Measurements from ENCODE around the gene ATP5F1C. TPM values are rescaled to one million over a fixed set of nuclear protein-coding genes. Genes with fewer than 3 reads are reported as not detected.

ATP5F1C gene
- total RNA-seq, 2 donors from 2014 or later = 127 to 148 TPM

GRCh38 chr10:7853890-7854289, 65.9 kb downstream of the ATP5F1C start:
- Histone ChIP-seq H3K36me3 (replicated peaks in 1 of 2; ENCODE audit: insufficient read depth in 1 of 2, low read depth in 2 of 2) (no peaks in the 10 kb centered on the region), H3K27ac (peak overlapping the region in 1 of 4 donors; percentile 15), H3K9me3 (no peaks in the 10 kb centered on the region), H3K27me3 (no peaks in the 10 kb centered on the region), H3K4me1 (peaks cover 26% of the 10 kb centered on the region), H3K4me3 (no peak overlapping the region)
- TF ChIP-seq POLR2A (IDR thresholded peaks at IDR 0.05) = no peak
- TF ChIP-seq CTCF (IDR thresholded peaks at IDR 0.05) = no peak
- no peak for DNase-seq
- no peak for ATAC-seq
- 4 to 17% methylated on average over 3 of the region's 3 CpGs for WGBS, 2 donors
- intact Hi-C loops (cut with DNase I) = no loop called here

GRCh38 chr10:7855205-7855604, 67.2 kb downstream of the ATP5F1C start:
- Histone ChIP-seq H3K9me3 (no peaks in the 10 kb centered on the region), H3K4me1 (peaks cover 26% of the 10 kb centered on the region), H3K4me3 (no peak overlapping the region), H3K36me3 (replicated peaks in 1 of 2; ENCODE audit: insufficient read depth in 1 of 2, low read depth in 2 of 2) (no peaks in the 10 kb centered on the region), H3K27ac (no peak overlapping the region), H3K27me3 (no peaks in the 10 kb centered on the region)
- DNase-seq (no peak), ATAC-seq (no peak)
- TF ChIP-seq POLR2A (IDR thresholded peaks at IDR 0.05) (no peak), CTCF (IDR thresholded peaks at IDR 0.05) (no peak)
- WGBS, 2 donors = 90 to 95% methylated on average over 4 of the region's 4 CpGs
- intact Hi-C loops (cut with DNase I) = no loop called here

DNA sequence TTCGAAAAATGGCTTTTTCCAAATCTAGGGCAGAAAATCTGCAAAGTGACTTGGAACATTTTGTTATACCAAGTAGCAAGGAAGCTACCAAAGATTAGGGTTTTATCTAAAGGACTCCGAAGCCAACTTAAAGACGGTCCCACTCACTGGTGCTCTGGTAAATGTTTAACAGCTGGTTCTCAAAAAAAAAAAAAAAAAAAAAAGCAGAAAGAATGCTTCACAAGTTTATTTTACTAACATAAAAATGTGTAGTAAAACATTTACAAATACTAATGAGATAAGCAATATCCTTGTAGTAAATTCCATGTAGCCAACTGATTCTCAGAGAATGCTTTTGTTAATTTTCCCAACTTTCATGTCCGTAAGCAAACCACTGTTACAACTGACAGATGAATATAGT, 68.7 kb downstream of the ATP5F1C start:
- Histone ChIP-seq H3K4me1 (peaks cover 26% of the 10 kb centered on the region), H3K27me3 (no peaks in the 10 kb centered on the region), H3K9me3 (peaks cover 0 to 7% (median 0%) of the 10 kb centered on the region in 3 donors), H3K36me3 (replicated peaks in 1 of 2; ENCODE audit: insufficient read depth in 1 of 2, low read depth in 2 of 2) (no peaks in the 10 kb centered on the region), H3K4me3 (no peak overlapping the region), H3K27ac (peak overlapping the region; percentile 27 to 76 (median 52))
- ATAC-seq (peak; percentile 45), DNase-seq (no peak)
- WGBS, 2 donors = 11 to 16% methylated on average over 4 of the region's 4 CpGs
- no peak for TF ChIP-seq POLR2A (IDR thresholded peaks at IDR 0.05)
- intact Hi-C loops (cut with DNase I) = no loop called here

- Histone ChIP-seq H3K36me3 (replicated peaks in 1 of 2; ENCODE audit: insufficient read depth in 1 of 2, low read depth in 2 of 2) (no peaks in the 10 kb centered on the region), H3K27ac (peak overlapping the region; percentile 27 to 76 (median 52)), H3K4me3 (no peak overlapping the region), H3K9me3 (peaks cover 0 to 12% (median 0%) of the 10 kb centered on the region in 3 donors), H3K4me1 (peaks cover 26% of the 10 kb centered on the region), H3K27me3 (no peaks in the 10 kb centered on the region)
- DNase-seq (peak in 3 of 4 donors; percentile 8 to 24 (median 10)), ATAC-seq (peak; percentile 38)
- intact Hi-C loops (cut with DNase I) = no loop called here
- TF ChIP-seq CTCF (IDR thresholded peaks at IDR 0.05) (no peak), POLR2A (IDR thresholded peaks at IDR 0.05) (no peak)
- WGBS, 2 donors = 30 to 33% methylated on average over 4 of the region's 4 CpGs
These were observed 69.3 kb downstream of the ATP5F1C start for GRCh38 chr10:7857262-7857661.

Other genes with a start within 250 kb of the ATP5F1C start
- 1 to 10 TPM; 8.6 to 9.9 TPM for gene ITIH5, start 121.2 kb upstream of the ATP5F1C start, total RNA-seq
- gene ITIH2, start 84.9 kb upstream of the ATP5F1C start, total RNA-seq = not detected
- 1 to 10 TPM; 4.9 to 6.2 TPM for gene KIN, start 184 bp upstream of the ATP5F1C start, total RNA-seq
- 10 to 100 TPM in 1 of 2 donors, 1 to 10 TPM in 1; 6.0 to 12.9 TPM for gene TAF3, start 30.3 kb downstream of the ATP5F1C start, total RNA-seq

Data from body of pancreas (tissue), 4 donors.